OCI-LY7 (cell line): ENCODE results near the gene EXOSC1.

ENCODE experiments used
- EZH2phosphoT487 ChIP-seq: fragments of 200-600 bp; sonication (generic); IDR thresholded peaks from 2 replicates; pipeline ENCODE4 v1.6.1; 2018; ENCODE audit warnings: low read depth, borderline replicate concordance, mild to moderate bottlenecking, mixed run types, antibody characterized with exemption, low read length, moderate library complexity, mixed read lengths
- TF ChIP-seq, protein P1 (sequence below): fragments of 200-600 bp; sonication (generic); conservative IDR thresholded peaks from 2 replicates; pipeline ENCODE4 v1.5.1; 2014; ENCODE audit warnings: mild to moderate bottlenecking, antibody characterized with exemption, low read length, moderate library complexity, mixed read lengths

DNA sequence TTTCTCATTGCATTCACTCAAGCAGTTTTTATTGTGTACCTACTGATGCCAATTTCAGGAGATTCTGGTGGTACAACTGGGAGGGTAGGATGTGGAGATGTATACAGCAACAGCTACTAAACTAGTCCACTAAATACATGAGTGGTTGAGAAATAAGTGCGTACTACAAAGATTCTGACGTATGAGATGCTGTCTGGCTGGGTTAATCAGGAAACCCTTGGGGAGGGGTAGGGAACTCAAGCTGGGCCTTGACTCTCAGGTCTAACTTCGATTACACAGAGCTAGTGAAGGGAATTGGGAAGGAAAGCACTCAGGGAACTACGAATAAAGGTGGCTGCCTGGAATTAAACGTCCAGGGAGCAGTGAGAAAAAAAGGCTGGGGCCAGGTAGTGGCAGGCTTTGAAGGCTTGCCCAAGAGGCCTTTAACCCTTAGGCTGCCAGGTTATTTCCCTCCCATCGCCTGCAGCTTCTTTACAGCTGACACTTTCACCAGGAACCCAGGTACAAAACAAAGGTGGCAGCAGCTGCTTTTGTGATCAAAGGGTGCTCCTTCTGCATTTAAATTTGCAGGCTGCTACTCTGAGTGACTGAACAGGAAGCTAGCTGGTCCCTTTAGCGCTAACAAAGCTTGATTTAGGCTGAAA lies 49.2 kb upstream of the EXOSC1 start:
- TF ChIP-seq, protein P1, sequence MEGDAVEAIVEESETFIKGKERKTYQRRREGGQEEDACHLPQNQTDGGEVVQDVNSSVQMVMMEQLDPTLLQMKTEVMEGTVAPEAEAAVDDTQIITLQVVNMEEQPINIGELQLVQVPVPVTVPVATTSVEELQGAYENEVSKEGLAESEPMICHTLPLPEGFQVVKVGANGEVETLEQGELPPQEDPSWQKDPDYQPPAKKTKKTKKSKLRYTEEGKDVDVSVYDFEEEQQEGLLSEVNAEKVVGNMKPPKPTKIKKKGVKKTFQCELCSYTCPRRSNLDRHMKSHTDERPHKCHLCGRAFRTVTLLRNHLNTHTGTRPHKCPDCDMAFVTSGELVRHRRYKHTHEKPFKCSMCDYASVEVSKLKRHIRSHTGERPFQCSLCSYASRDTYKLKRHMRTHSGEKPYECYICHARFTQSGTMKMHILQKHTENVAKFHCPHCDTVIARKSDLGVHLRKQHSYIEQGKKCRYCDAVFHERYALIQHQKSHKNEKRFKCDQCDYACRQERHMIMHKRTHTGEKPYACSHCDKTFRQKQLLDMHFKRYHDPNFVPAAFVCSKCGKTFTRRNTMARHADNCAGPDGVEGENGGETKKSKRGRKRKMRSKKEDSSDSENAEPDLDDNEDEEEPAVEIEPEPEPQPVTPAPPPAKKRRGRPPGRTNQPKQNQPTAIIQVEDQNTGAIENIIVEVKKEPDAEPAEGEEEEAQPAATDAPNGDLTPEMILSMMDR = no peak
- no peak for TF ChIP-seq EZH2phosphoT487
